HCT116 (cell line): Measurements from ENCODE around the gene PARVA. TPM values are rescaled to one million over a fixed set of nuclear protein-coding genes. Genes with fewer than 3 reads are reported as not detected.

Experiments
- ATAC-seq: fragments of 200-7000 bp; cut with Tn5 transposase; 2 replicates; pipeline ENCODE4 v1.9.1; 2020; ENCODE audit warnings: mild to moderate bottlenecking, moderate library complexity
- Bru-seq: library from RNA; stranded (reverse); fragments of 400-500 nt; gene quantifications from one replicate; lab custom pipeline; 2021; lab: Mats Ljungman, UMichigan
- BruChase-seq, 2 experiments: library from RNA; stranded (reverse); fragments of 400-500 nt; gene quantifications; one replicate each; lab custom pipeline; 2021; lab: Mats Ljungman, UMichigan
- BruUV-seq: library from RNA; stranded (reverse); fragments of 400-500 nt; replicated peaks from 2 replicates; lab custom pipeline; 2021; lab: Mats Ljungman, UMichigan
- CTCF ChIA-PET: fragments of 300-600 bp; sonication (Branson Sonifier 250); formaldehyde crosslinking; loops from one replicate; lab custom pipeline; 2021; ENCODE audit warnings: antibody characterized with exemption; lab: Charles Lee
- POLR2A ChIA-PET: fragments of 300-600, 350-600 bp; sonication (Branson Sonifier 250); formaldehyde crosslinking; loops from one replicate; lab custom pipeline; 2021; ENCODE audit warnings: antibody characterized with exemption; lab: Charles Lee
- RAD21 ChIA-PET, 2 experiments: fragments of 300-600 bp; sonication (Branson Sonifier 250); formaldehyde crosslinking; loops; one replicate each; lab custom pipeline; 2023; ENCODE audit warnings: low total read pairs in 2 of 2; ENCODE audit not compliant: uncharacterized antibody in 2 of 2, unreplicated experiment in 2 of 2, low non-redundant PET in 1 of 2; lab: Charles Lee
- DNase-seq: peaks from one replicate; pipeline ENCODE4 v3.0.0-alpha.2; 2010; ENCODE audit warnings: low read depth, low spot score
- H2AFZ ChIP-seq: fragments of 200-600 bp; shearing (Covaris generic), sonication (generic); 2 replicates; pipeline ENCODE4 v1.6.1; 2017; ENCODE audit warnings: low read depth, mixed run types, mixed read lengths, antibody characterized with exemption, low read length; ENCODE audit not compliant: poor library complexity, severe bottlenecking
- H3K27ac ChIP-seq: 2 replicates; pipeline ENCODE4 v1.5.1; 2012; ENCODE audit warnings: low read depth, low read length
- H3K27me3 ChIP-seq: fragments of 200-600 bp; sonication (generic); 2 replicates; pipeline ENCODE4 v1.6.1; 2016; ENCODE audit warnings: mixed run types, low read length, mixed read lengths; ENCODE audit not compliant: insufficient read depth
- H3K36me3 ChIP-seq, 2 experiments: fragments of 200-500 bp in 1 of 2; fragments of 200-600 bp in 1 of 2; sonication (Bioruptor generic) in 1 of 2; sonication (generic) in 1 of 2; 2 replicates each; pipeline versions ENCODE4 v1.5.1 to v1.6.1; 2014 to 2016; ENCODE audit warnings: low read length in 2 of 2, inconsistent platforms in 1 of 2, mixed read lengths in 1 of 2, mixed run types in 1 of 2; ENCODE audit not compliant: insufficient read depth in 2 of 2, control insufficient read depth in 1 of 2
- H3K4me1 ChIP-seq, 2 experiments: fragments of 200-600 bp in 1 of 2; sonication (generic) in 1 of 2; 2 replicates each; pipeline versions ENCODE4 v1.5.1 to v1.6.1; 2012 to 2017; ENCODE audit warnings: low read length in 2 of 2, inconsistent platforms in 1 of 2, mild to moderate bottlenecking in 1 of 2, mixed read lengths in 1 of 2, mixed run types in 1 of 2, moderate library complexity in 1 of 2; ENCODE audit not compliant: insufficient read depth in 2 of 2, control insufficient read depth in 1 of 2
- H3K4me2 ChIP-seq: fragments of 200-600 bp; sonication (generic); 2 replicates; pipeline ENCODE4 v1.6.1; 2017; ENCODE audit warnings: mixed run types, low read length, mixed read lengths
- H3K4me3 ChIP-seq, 2 experiments: fragments of 200-600 bp in 1 of 2; sonication (generic) in 1 of 2; replicated peaks in 1 of 2; 2 replicates each; pipeline ENCODE4 v1.5.1; 2011 to 2016; ENCODE audit warnings: low read length in 2 of 2, control low read depth in 1 of 2, low read depth in 1 of 2, mild to moderate bottlenecking in 1 of 2, mixed read lengths in 1 of 2, mixed run types in 1 of 2
- H3K79me2 ChIP-seq: fragments of 200-600 bp; sonication (generic); 2 replicates; pipeline ENCODE4 v1.6.1; 2017; ENCODE audit warnings: mild to moderate bottlenecking, mixed run types, low read length, moderate library complexity, mixed read lengths; ENCODE audit not compliant: insufficient read depth
- H3K9ac ChIP-seq: fragments of 200-600 bp; sonication (generic); 2 replicates; pipeline ENCODE4 v1.6.1; 2016; ENCODE audit warnings: low read length, mixed read lengths
- H3K9me2 ChIP-seq: fragments of 200-600 bp; sonication (generic), shearing (Covaris generic); 2 replicates; pipeline ENCODE4 v1.6.1; 2017; ENCODE audit warnings: mixed run types, mild to moderate bottlenecking, moderate library complexity; ENCODE audit not compliant: insufficient read depth
- H3K9me3 ChIP-seq, 2 experiments: fragments of 200-500 bp in 1 of 2; fragments of 200-600 bp in 1 of 2; sonication (Bioruptor generic) in 1 of 2; sonication (generic) in 1 of 2; 2 replicates each; pipeline ENCODE4 v1.6.1; 2014 to 2017; ENCODE audit warnings: low read length in 2 of 2, mixed read lengths in 2 of 2, inconsistent platforms in 1 of 2, low read depth in 1 of 2, mild to moderate bottlenecking in 1 of 2, mixed run types in 1 of 2, moderate library complexity in 1 of 2; ENCODE audit not compliant: control insufficient read depth in 1 of 2, insufficient read depth in 1 of 2
- H4K20me1 ChIP-seq: fragments of 200-600 bp; sonication (generic), shearing (Covaris generic); 2 replicates; pipeline ENCODE4 v1.6.1; 2017; ENCODE audit warnings: mixed run types, mild to moderate bottlenecking, moderate library complexity; ENCODE audit not compliant: insufficient read depth
- ATF3 ChIP-seq: IDR thresholded peaks from 2 replicates; pipeline ENCODE4 v1.6.1; 2012
- CBX3 ChIP-seq: IDR thresholded peaks from 2 replicates; pipeline ENCODE4 v1.6.1; 2012; ENCODE audit warnings: low read depth
- CTCF ChIP-seq, 3 experiments: fragments of 200-600 bp in 1 of 3; sonication (generic) in 1 of 3; IDR thresholded peaks in 2 of 3; conservative IDR thresholded peaks in 1 of 3; 2 replicates each; pipeline ENCODE4 v1.5.1; 2012 to 2017; ENCODE audit warnings: low read depth in 2 of 3, low read length in 2 of 3, antibody characterized with exemption in 1 of 3, borderline replicate concordance in 1 of 3, control low read depth in 1 of 3, mild to moderate bottlenecking in 1 of 3, mixed read lengths in 1 of 3, mixed run types in 1 of 3, moderate library complexity in 1 of 3; ENCODE audit not compliant: insufficient read depth in 1 of 3
- SP1 ChIP-seq: IDR thresholded peaks from 2 replicates; pipeline ENCODE4 v1.6.1; 2012; ENCODE audit warnings: low read depth
- TCF7L2 ChIP-seq: IDR thresholded peaks from 2 replicates; pipeline ENCODE4 v1.7.0; 2011; ENCODE audit warnings: borderline replicate concordance, inconsistent platforms; ENCODE audit not compliant: insufficient read depth, insufficient read length; ENCODE audit errors: extremely low read depth
- ZFX ChIP-seq: fragments of 450-650 bp; IDR thresholded peaks from 2 replicates; pipeline ENCODE4 v1.6.1; 2017
- intact Hi-C: fragments of 100-400 bp; cut with micrococcal nuclease; formaldehyde crosslinking; loops from 2 replicates; pipeline ENCODE4 v1.10.0; 2022
- long read RNA-seq: library from polyadenylated mRNA; unstranded; transcript quantifications from one replicate; pipeline ENCODE4 v2.0.0, GENCODE V29; 2021; ENCODE audit not compliant: unreplicated experiment
- polyA plus RNA-seq: library from polyadenylated mRNA; unstranded; fragments of >200 nt; gene quantifications from 2 replicates; pipeline ENCODE4 v1.2.1, GENCODE V29; 2012; ENCODE audit warnings: missing spikeins
- total RNA-seq: library from RNA; stranded (reverse); gene quantifications from one replicate; pipeline ENCODE4 v1.2.1, GENCODE V29; 2021; ENCODE audit not compliant: unreplicated experiment
- TF ChIP-seq, protein P1 (sequence below): IDR thresholded peaks from 2 replicates; pipeline ENCODE4 v1.6.1; 2012

Gene PARVA
- 18.4 TPM for total RNA-seq
- polyA plus RNA-seq, result 9.7 and 12.0 TPM in 2 replicates
- percentile 65 among the genes with signal in this experiment for Bru-seq, nascent RNA
- percentile 67 among the genes with signal in this experiment for BruChase-seq, experiment 1, labeled RNA remaining after a 6-hour chase
- percentile 60 among the genes with signal in this experiment for BruChase-seq, experiment 2, labeled RNA remaining after a 2-hour chase
- long read RNA-seq, full-length matches to known transcripts, result 9 of 20 reads
- long read RNA-seq, partial matches to known transcripts, result 2 of 20 reads
- long read RNA-seq, other reads (novel, unspliced or antisense), result 9 of 20 reads

DNA sequence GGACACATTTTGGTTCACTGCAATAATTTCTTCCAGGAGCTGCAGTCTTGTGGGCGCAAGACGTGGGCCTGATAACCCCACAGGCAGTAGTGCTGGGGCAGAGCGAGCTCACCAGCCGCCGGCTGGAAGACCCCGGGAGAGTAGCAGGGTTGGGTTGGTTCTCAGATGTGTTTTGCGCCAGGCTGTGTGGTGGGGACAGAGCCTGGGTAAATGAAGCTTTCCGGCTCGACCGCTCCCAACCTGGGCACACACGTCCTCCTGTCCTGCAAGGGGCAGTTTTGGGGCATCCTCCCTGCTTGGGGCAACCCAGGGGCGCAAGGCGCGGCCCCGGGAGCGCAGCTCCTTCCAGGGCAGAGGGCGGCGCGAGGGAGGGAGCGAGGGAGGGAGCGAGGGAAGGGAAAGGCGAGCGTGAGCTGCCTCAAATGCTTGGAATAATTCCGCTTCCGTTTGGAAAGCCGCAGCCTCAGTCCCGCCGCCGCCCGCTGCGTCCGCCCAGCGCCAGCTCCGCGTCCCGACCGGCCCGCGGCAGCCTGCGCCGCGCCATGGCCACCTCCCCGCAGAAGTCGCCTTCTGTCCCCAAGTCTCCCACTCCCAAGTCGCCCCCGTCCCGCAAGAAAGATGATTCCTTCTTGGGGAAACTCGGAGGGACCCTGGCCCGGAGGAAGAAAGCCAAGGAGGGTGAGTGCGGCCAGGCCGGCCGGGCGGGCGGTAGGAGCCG is at the start of gene PARVA:
PARVA (plus strand) TSS at position 466 of the 718 bp plus-strand sequence; CDS start at position 543, 77 bp downstream.
- H3K27ac ChIP-seq, result peak within 1 kb of the TSS; percentile 85
- H3K9me2 ChIP-seq, result no peaks in the 10 kb centered on the region
- H3K4me1 ChIP-seq, result peaks cover 4 to 21% of the 10 kb centered on the region in 2 experiments; a peak in 3 of 4 replicates
- peak within 1 kb of the TSS; percentile 68 to 69 for H3K4me3 ChIP-seq
- no peaks in the 10 kb centered on the region for H3K27me3 ChIP-seq
- H3K79me2 ChIP-seq, result no peaks in the 10 kb centered on the region; the same call in 1 of the 2 replicates
- H3K36me3 ChIP-seq, result no peaks in the 10 kb centered on the region
- ChIA-PET RAD21 (no interaction called here), POLR2A (interaction anchor here (0.6 to 1.0 kb wide), 2 partner anchors 11 to 1995 kb away, joined by 3 read pairs; no protein-coding TSS in a partner anchor), CTCF (interaction anchor here (0.9 to 1.0 kb wide), 3 partner anchors 34 to 89 kb away, joined by 4 to 5 read pairs (median 4); no protein-coding TSS in a partner anchor)
- DNase-seq, result peak; percentile 15
- intact Hi-C loops, result no loop called here
- TF ChIP-seq, protein P1, sequence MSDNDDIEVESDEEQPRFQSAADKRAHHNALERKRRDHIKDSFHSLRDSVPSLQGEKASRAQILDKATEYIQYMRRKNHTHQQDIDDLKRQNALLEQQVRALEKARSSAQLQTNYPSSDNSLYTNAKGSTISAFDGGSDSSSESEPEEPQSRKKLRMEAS, result peak; percentile 20; the same call in 1 of the 2 replicates
- peak; percentile 44 for TF ChIP-seq TCF7L2
- TF ChIP-seq CBX3, result 0 out of 2 replicates have a peak, but pooled peaks have one; percentile 3
- TF ChIP-seq ATF3, result no peak
- TF ChIP-seq ZFX, result no peak
- no peak for TF ChIP-seq SP1
- TF ChIP-seq CTCF (IDR thresholded peaks at IDR 0.05 in 2 of 3, conservative IDR thresholded peaks at IDR 0.05 in 1 of 3; ENCODE audit: borderline replicate concordance in 1 of 3, insufficient read depth in 1 of 3, low read depth in 2 of 3, low read length in 2 of 3), result no peak
- no peaks in the 10 kb centered on the region for H3K9me3 ChIP-seq
- peak within 1 kb of the TSS; percentile 94 for H3K4me2 ChIP-seq
- ATAC-seq, result peak; percentile 77
- H3K9ac ChIP-seq, result peak within 1 kb of the TSS; percentile 73
- no peaks in the 10 kb centered on the region for H4K20me1 ChIP-seq
- BruUV-seq, result no TSS peak
- no peak within 1 kb of the TSS for H2AFZ ChIP-seq
